Measurements from ENCODE around the gene M6PR. TPM values are rescaled to one million over a fixed set of nuclear protein-coding genes. Genes with fewer than 3 reads are reported as not detected.
A peak's percentile ranks its signal among the peaks of the same experiment; 100 is the strongest.
"Not testable (repeated sequence)": the region's sequence is repeated elsewhere in the genome, so short reads cannot be mapped to it uniquely, and the experiment has no call there.

Gene M6PR
- total RNA-seq, 3 donors from 2014 or later (not counting 1 experiment from before 2014, with no cell fraction given) = 245 to 270 (median 255) TPM

DNA sequence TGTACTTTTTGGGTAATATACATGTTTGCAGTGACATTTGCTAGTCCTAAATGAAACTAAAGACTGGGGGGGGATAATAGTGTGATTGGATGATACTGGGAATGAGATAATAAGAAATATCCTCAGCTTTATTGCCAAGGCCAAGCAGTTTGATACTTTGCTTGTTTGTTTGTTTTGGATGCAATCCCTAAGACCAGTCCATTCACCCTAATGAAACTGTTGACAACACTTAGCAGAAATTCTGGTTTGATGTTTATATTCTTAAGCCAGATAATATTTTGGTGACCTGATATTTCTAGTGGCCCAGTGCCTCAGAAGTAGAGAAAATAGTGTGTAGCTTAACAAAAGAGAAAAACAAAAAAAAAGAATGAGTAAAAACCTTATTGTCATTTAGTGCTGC is 33.3 kb downstream of the M6PR start:
- H3K4me3 ChIP-seq (ENCODE audit: low read length) = no peak overlapping the region
- peaks cover 10% of the 10 kb centered on the region for H3K4me1 ChIP-seq (ENCODE audit: control insufficient read depth, insufficient read depth, low read length)
- no peak overlapping the region for H3K27ac ChIP-seq (ENCODE audit: low read length)
- H3K27me3 ChIP-seq (ENCODE audit: control insufficient read depth, insufficient read depth, low read length) = no peaks in the 10 kb centered on the region
- H3K4me1 Mint-ChIP-seq = peaks cover 13 to 14% of the 10 kb centered on the region in 2 donors
- TF ChIP-seq, protein P1, sequence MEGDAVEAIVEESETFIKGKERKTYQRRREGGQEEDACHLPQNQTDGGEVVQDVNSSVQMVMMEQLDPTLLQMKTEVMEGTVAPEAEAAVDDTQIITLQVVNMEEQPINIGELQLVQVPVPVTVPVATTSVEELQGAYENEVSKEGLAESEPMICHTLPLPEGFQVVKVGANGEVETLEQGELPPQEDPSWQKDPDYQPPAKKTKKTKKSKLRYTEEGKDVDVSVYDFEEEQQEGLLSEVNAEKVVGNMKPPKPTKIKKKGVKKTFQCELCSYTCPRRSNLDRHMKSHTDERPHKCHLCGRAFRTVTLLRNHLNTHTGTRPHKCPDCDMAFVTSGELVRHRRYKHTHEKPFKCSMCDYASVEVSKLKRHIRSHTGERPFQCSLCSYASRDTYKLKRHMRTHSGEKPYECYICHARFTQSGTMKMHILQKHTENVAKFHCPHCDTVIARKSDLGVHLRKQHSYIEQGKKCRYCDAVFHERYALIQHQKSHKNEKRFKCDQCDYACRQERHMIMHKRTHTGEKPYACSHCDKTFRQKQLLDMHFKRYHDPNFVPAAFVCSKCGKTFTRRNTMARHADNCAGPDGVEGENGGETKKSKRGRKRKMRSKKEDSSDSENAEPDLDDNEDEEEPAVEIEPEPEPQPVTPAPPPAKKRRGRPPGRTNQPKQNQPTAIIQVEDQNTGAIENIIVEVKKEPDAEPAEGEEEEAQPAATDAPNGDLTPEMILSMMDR (IDR thresholded peaks at IDR 0.05) = no peak
- DNase-seq (no peak), ATAC-seq (no peak)
- peaks cover 15% of the 10 kb centered on the region for H3K36me3 ChIP-seq (ENCODE audit: control insufficient read depth, insufficient read depth, low read length)
- intact Hi-C loops (cut with micrococcal nuclease) = no loop called here
- H3K27ac Mint-ChIP-seq = no peak overlapping the region
- H3K36me3 Mint-ChIP-seq = peaks cover 11% of the 10 kb centered on the region
- no peaks in the 10 kb centered on the region for H3K9me3 ChIP-seq (ENCODE audit: control insufficient read depth, insufficient read depth, low read length)
- no peaks in the 10 kb centered on the region for H3K27me3 Mint-ChIP-seq (ENCODE audit: low read depth in 2 of 2)
- no peaks in the 10 kb centered on the region for H3K9me3 Mint-ChIP-seq
- H3K4me3 Mint-ChIP-seq = no peak overlapping the region

- DNase-seq (peak; percentile 45 to 77), ATAC-seq (peak; percentile 75 to 78 (median 77))
- Mint-ChIP-seq H3K4me1 (peaks cover 13 to 14% of the 10 kb centered on the region in 2 donors), H3K27ac (no peak overlapping the region), H3K27me3 (ENCODE audit: low read depth in 2 of 2) (no peaks in the 10 kb centered on the region), H3K4me3 (no peak overlapping the region), H3K9me3 (no peaks in the 10 kb centered on the region), H3K36me3 (peaks cover 5% of the 10 kb centered on the region)
- peaks cover 8% of the 10 kb centered on the region for H3K36me3 ChIP-seq (ENCODE audit: control insufficient read depth, insufficient read depth, low read length)
- TF ChIP-seq, protein P1 (IDR thresholded peaks at IDR 0.05) = no peak
- H3K27ac ChIP-seq (ENCODE audit: low read length) = peak overlapping the region; percentile 45
- intact Hi-C loops (cut with micrococcal nuclease) = loop anchor here (2.0 to 5.0 kb wide), 3 partner anchors 37 to 134 kb away; no protein-coding TSS in a partner anchor
- H3K9me3 ChIP-seq (ENCODE audit: control insufficient read depth, insufficient read depth, low read length) = no peaks in the 10 kb centered on the region
- H3K4me3 ChIP-seq (ENCODE audit: low read length) = peak overlapping the region; percentile 60
- no peaks in the 10 kb centered on the region for H3K27me3 ChIP-seq (ENCODE audit: control insufficient read depth, insufficient read depth, low read length)
- 7% methylated on average over 30 of the region's 35 CpGs for WGBS (ENCODE audit: insufficient coverage)
- peaks cover 10% of the 10 kb centered on the region for H3K4me1 ChIP-seq (ENCODE audit: control insufficient read depth, insufficient read depth, low read length)
Measured at GRCh38 chr12:8914716-8915526, 34.5 kb downstream of the M6PR start.

- Mint-ChIP-seq H3K4me3 (peak within 1 kb of the TSS; percentile 96), H3K4me1 (peaks cover 13 to 14% of the 10 kb centered on the region in 2 donors), H3K27ac (peak within 1 kb of the TSS in 1 of 2 donors; percentile 83)
- Histone ChIP-seq H3K27ac (ENCODE audit: low read length) (peak within 1 kb of the TSS; percentile 79), H3K4me3 (ENCODE audit: low read length) (peak within 1 kb of the TSS; percentile 60), H3K4me1 (ENCODE audit: control insufficient read depth, insufficient read depth, low read length) (peaks cover 10% of the 10 kb centered on the region)
- peak; percentile 71 to 80 (median 78) for ATAC-seq
- not testable (repeated sequence) for H3K36me3 Mint-ChIP-seq; H3K27me3 Mint-ChIP-seq (ENCODE audit: low read depth in 2 of 2); H3K9me3 ChIP-seq (ENCODE audit: control insufficient read depth, insufficient read depth, low read length); H3K27me3 ChIP-seq (ENCODE audit: control insufficient read depth, insufficient read depth, low read length); H3K36me3 ChIP-seq (ENCODE audit: control insufficient read depth, insufficient read depth, low read length); H3K9me3 Mint-ChIP-seq
- DNase-seq = peak; percentile 61 to 93
- intact Hi-C loops (cut with micrococcal nuclease) = loop anchor here (2.0 to 5.0 kb wide), 3 partner anchors 38 to 135 kb away; no protein-coding TSS in a partner anchor
- under 1% methylated on average over 29 of the region's 57 CpGs for WGBS (ENCODE audit: insufficient coverage)
- TF ChIP-seq, protein P1 (IDR thresholded peaks at IDR 0.05) = peak; percentile 17
Measured at GRCh38 chr12:8914033-8914715, 35.3 kb downstream of the M6PR start, which contains the start of gene PHC1. Gene PHC1 (plus strand): TSS chr12:8914509. CDS start chr12:8917678, 3,169 bp downstream.
